SH-SY5Y (cell line): ENCODE measurements around the gene RIC3.

Experiments used
- GATA2 ChIP-seq: IDR thresholded peaks from 2 replicates; pipeline ENCODE4 v1.6.1; 2011; ENCODE audit warnings: mild to moderate bottlenecking, low read depth, low read length
- GATA3 ChIP-seq: IDR thresholded peaks from 2 replicates; pipeline ENCODE4 v1.6.1; 2011; ENCODE audit warnings: low read depth, mild to moderate bottlenecking, low read length, moderate library complexity

GRCh38 chr11:8094656-8095055 is 74.2 kb downstream of the RIC3 start:
- TF ChIP-seq GATA3, result no peak
- TF ChIP-seq GATA2, result no peak
